ENCODE results near the gene CORT. TPM values are rescaled to one million over a fixed set of nuclear protein-coding genes. Genes with fewer than 3 reads are reported as not detected.

Gene CORT
- total RNA-seq, 6 donors from 2014 or later = 0.26 to 0.59 TPM; not detected in 4

GRCh38 chr1:10430216-10431069 lies 19.4 kb upstream of the CORT start, which contains the start of gene CENPS:
CENPS (plus strand) TSS chr1:10430433; CDS start chr1:10430518, 85 bp downstream.
- ATAC-seq (ENCODE audit: low FRiP score in 2 of 2) = peak; percentile 95 to 98

GRCh38 chr1:10431070-10431730 lies 18.6 kb upstream of the CORT start:
- DNase-seq (no peak), ATAC-seq (ENCODE audit: low FRiP score in 2 of 2) (no peak)
- Histone ChIP-seq H3K4me1 (peaks cover 19 to 36% (median 22%) of the 10 kb centered on the region in 4 donors), H3K27me3 (no peaks in the 10 kb centered on the region), H3K27ac (peak overlapping the region; percentile 9 to 81 (median 66)), H3K36me3 (no peaks in the 10 kb centered on the region), H3K9me3 (no peaks in the 10 kb centered on the region), H3K4me3 (peak overlapping the region; percentile 70 to 91 (median 83))
- WGBS, 2 donors = 24 to 30% methylated on average over 28 to 30 of the region's 30 CpGs
- TF ChIP-seq CTCF (IDR thresholded peaks at IDR 0.05) (no peak), EP300 (IDR thresholded peaks at IDR 0.05) (no peak), POLR2A (IDR thresholded peaks at IDR 0.05) (no peak), POLR2AphosphoS5 (IDR thresholded peaks at IDR 0.05) (no peak)

More at GRCh38 chr1:10430216-10431069, 19.4 kb upstream of the CORT start, which contains the start of gene CENPS:
- H3K4me3 ChIP-seq = peak within 1 kb of the TSS; percentile 70 to 91 (median 83)
- TF ChIP-seq EP300 (IDR thresholded peaks at IDR 0.05) = no peak
- peak in 1 of 2 donors; percentile 54 for TF ChIP-seq POLR2AphosphoS5 (IDR thresholded peaks at IDR 0.05)
- TF ChIP-seq CTCF (IDR thresholded peaks at IDR 0.05) = peak; percentile 98 to 100 (median 99)
- peak in 2 of 4 donors; percentile 20 to 63 for TF ChIP-seq POLR2A (IDR thresholded peaks at IDR 0.05)
- H3K36me3 ChIP-seq = no peaks in the 10 kb centered on the region
- 0% methylated on average over 5 to 21 of the region's 95 CpGs for WGBS, 2 donors
- peak; percentile 91 to 99 for DNase-seq
- no peaks in the 10 kb centered on the region for H3K27me3 ChIP-seq
- peak within 1 kb of the TSS; percentile 9 to 81 (median 66) for H3K27ac ChIP-seq
- H3K4me1 ChIP-seq = peaks cover 19 to 36% (median 22%) of the 10 kb centered on the region in 4 donors
- no peaks in the 10 kb centered on the region for H3K9me3 ChIP-seq

GRCh38 chr1:10432910-10433700 lies 16.7 kb upstream of the CORT start:
- no peaks in the 10 kb centered on the region for H3K27me3 ChIP-seq
- no peak for ATAC-seq (ENCODE audit: low FRiP score in 2 of 2)
- H3K9me3 ChIP-seq = no peaks in the 10 kb centered on the region
- peaks cover 16 to 33% (median 20%) of the 10 kb centered on the region in 4 donors for H3K4me1 ChIP-seq
- H3K4me3 ChIP-seq = no peak overlapping the region
- DNase-seq = no peak
- WGBS, 2 donors = 66 to 71% methylated on average over 13 to 14 of the region's 14 CpGs
- TF ChIP-seq EP300 (IDR thresholded peaks at IDR 0.05) (no peak), POLR2AphosphoS5 (IDR thresholded peaks at IDR 0.05) (no peak), POLR2A (IDR thresholded peaks at IDR 0.05) (no peak), CTCF (IDR thresholded peaks at IDR 0.05) (no peak)
- H3K27ac ChIP-seq = peak overlapping the region in 1 of 4 donors; percentile 16
- H3K36me3 ChIP-seq = no peaks in the 10 kb centered on the region

- Histone ChIP-seq H3K27me3 (no peaks in the 10 kb centered on the region), H3K9me3 (no peaks in the 10 kb centered on the region), H3K4me1 (peaks cover 17 to 39% (median 20%) of the 10 kb centered on the region in 4 donors), H3K36me3 (no peaks in the 10 kb centered on the region), H3K27ac (peak overlapping the region in 1 of 4 donors; percentile 16), H3K4me3 (no peak overlapping the region)
- TF ChIP-seq POLR2AphosphoS5 (IDR thresholded peaks at IDR 0.05) = no peak
- DNase-seq (no peak), ATAC-seq (ENCODE audit: low FRiP score in 2 of 2) (no peak)
- 77 to 91% methylated on average over 11 of the region's 11 CpGs for WGBS, 2 donors
Measured at GRCh38 chr1:10433790-10434189, 16.0 kb upstream of the CORT start.
